Measurements from ENCODE around the gene DEFB124.

The DEFB124 gene

GRCh38 chr20:31516166-31516565 lies 41.2 kb upstream of the DEFB124 start:
- no peak for TF ChIP-seq ZFP3 (CRISPR knock-in tag; IDR thresholded peaks at IDR 0.05)
- no peak for ATAC-seq

- ATAC-seq, result no peak
- TF ChIP-seq ZNF565 (CRISPR knock-in tag; conservative IDR thresholded peaks at IDR 0.05; ENCODE audit: low read depth) (no peak), CSDC2 (CRISPR knock-in tag; IDR thresholded peaks at IDR 0.05) (no peak), POU6F1 (CRISPR knock-in tag; IDR thresholded peaks at IDR 0.05; ENCODE audit: borderline replicate concordance, low read depth) (no peak), PPARA (CRISPR knock-in tag; IDR thresholded peaks at IDR 0.05; ENCODE audit: borderline replicate concordance) (no peak), BACH2 (CRISPR knock-in tag; IDR thresholded peaks at IDR 0.05; ENCODE audit: borderline replicate concordance) (no peak), CSRNP3 (CRISPR knock-in tag; IDR thresholded peaks at IDR 0.05) (no peak), ZC3H10 (CRISPR knock-in tag; IDR thresholded peaks at IDR 0.05) (no peak), ISL1 (CRISPR knock-in tag; IDR thresholded peaks at IDR 0.05) (no peak), SNAI2 (CRISPR knock-in tag; IDR thresholded peaks at IDR 0.05) (no peak), GLIS3 (CRISPR knock-in tag; IDR thresholded peaks at IDR 0.05) (no peak), CREB5 (CRISPR knock-in tag; IDR thresholded peaks at IDR 0.05; ENCODE audit: low read depth) (no peak)
Measured at GRCh38 chr20:31515775-31516107, 40.8 kb upstream of the DEFB124 start.

- no peak; the same call in 2 of the 3 replicates for ATAC-seq
- TF ChIP-seq CREB5 (CRISPR knock-in tag; IDR thresholded peaks at IDR 0.05; ENCODE audit: low read depth), result no peak
- no peak for TF ChIP-seq PATZ1 (CRISPR knock-in tag; IDR thresholded peaks at IDR 0.05; ENCODE audit: borderline replicate concordance)
- TF ChIP-seq TSHZ2 (CRISPR knock-in tag; IDR thresholded peaks at IDR 0.05), result no peak
- no peak for TF ChIP-seq PPARA (CRISPR knock-in tag; IDR thresholded peaks at IDR 0.05; ENCODE audit: borderline replicate concordance)
- TF ChIP-seq TCF4 (CRISPR knock-in tag; IDR thresholded peaks at IDR 0.05; ENCODE audit: borderline replicate concordance), result no peak
- no peak for TF ChIP-seq ZNF565 (CRISPR knock-in tag; conservative IDR thresholded peaks at IDR 0.05; ENCODE audit: low read depth)
Measured at GRCh38 chr20:31515072-31515774, 40.3 kb upstream of the DEFB124 start.
